ENCODE measurements around the gene VAV3.

VAV3 gene

DNA sequence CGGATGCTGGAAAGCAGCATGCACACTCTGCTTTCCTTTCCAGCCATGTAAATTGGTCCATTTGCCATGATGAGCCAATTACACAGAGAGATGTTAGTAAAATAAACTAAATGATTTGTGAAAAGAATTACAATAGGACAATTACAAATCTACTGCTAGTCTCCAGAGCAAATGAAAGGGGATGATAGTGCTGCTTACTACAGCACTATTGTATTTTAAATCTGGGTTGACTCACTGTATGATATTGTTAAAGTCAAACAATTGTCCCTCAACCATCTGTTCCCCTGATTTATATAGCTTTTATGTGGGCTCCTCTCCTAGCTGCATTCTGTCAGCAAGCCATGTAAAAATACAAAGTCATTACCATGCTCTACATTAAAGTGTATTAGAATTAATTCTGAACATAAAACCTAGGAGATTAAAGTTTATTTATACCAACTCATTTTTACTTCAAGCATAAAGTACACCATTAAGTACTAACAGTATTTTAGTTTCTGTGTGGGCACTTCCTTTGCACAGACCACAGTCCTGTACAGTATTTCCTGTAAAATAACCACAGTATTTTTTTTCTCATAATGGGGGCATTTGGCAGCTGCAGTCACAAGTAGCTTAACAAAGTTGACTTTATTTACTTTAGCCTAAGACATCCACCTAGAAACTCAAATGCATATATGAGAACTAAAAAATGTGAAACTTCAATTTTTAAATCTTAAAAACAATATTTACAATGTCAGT, 135.8 kb downstream of the VAV3 start:
- no peaks in the 10 kb centered on the region for H3K9me3 Mint-ChIP-seq
- ATAC-seq (peak; percentile 73), DNase-seq (ENCODE audit: low spot score in 2 of 2) (no peak)
- H3K36me3 Mint-ChIP-seq: no peaks in the 10 kb centered on the region
- H3K4me1 Mint-ChIP-seq: peaks cover 56% of the 10 kb centered on the region
- peak overlapping the region; percentile 63 for H3K27ac Mint-ChIP-seq
- H3K4me3 Mint-ChIP-seq: peak overlapping the region; percentile 24

DNA sequence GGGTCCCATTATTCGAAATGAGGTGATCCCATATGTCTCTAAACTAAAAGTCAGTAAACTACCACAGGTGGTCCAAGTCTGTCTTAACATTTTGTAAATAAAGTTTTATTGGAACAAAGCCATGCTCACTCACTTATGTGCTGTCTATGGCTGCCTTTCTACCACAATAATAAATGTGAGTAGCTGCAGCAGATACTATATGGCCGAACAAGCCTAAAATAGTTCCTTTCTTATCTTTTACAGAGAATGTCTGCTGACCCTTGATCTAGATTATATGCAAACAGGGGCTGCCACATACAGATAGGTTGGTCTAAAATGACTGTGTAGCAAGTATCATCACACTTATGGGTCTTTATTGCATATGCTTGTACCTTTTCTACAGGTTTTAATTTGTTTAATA, 140.0 kb downstream of the VAV3 start:
- no peak for DNase-seq (ENCODE audit: low spot score in 2 of 2)
- ATAC-seq: no peak
- H3K4me3 Mint-ChIP-seq: no peak overlapping the region
- H3K27ac Mint-ChIP-seq: no peak overlapping the region
- peaks cover 20% of the 10 kb centered on the region for H3K9me3 Mint-ChIP-seq
- peaks cover 14% of the 10 kb centered on the region for H3K36me3 Mint-ChIP-seq
- H3K4me1 Mint-ChIP-seq: peaks cover 53% of the 10 kb centered on the region

DNA sequence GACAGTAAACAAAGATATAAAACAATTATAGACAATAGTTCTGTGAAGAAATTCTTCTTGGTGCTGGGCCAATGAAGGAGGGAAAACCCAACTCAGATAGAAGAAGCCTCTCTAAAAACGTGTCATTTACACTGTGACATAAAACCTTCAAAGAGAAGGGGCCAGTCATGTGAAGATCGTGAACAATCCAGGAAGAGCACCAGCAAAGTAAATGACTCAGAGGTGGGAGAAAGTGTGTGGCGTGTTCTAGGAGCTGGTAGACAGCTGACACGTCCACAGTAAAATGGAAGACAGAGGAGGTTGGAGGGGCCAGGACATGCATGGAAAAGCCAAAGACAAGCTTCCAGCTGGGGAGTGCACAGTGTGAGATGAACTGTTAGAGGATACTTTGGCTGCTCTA, 143.6 kb downstream of the VAV3 start:
- H3K9me3 Mint-ChIP-seq: peaks cover 20% of the 10 kb centered on the region
- DNase-seq (ENCODE audit: low spot score in 2 of 2) (no peak), ATAC-seq (peak; percentile 98)
- H3K27ac Mint-ChIP-seq: peak overlapping the region; percentile 62
- peaks cover 45% of the 10 kb centered on the region for H3K4me1 Mint-ChIP-seq
- H3K36me3 Mint-ChIP-seq: peaks cover 14% of the 10 kb centered on the region
- peak overlapping the region; percentile 22 for H3K4me3 Mint-ChIP-seq

DNA sequence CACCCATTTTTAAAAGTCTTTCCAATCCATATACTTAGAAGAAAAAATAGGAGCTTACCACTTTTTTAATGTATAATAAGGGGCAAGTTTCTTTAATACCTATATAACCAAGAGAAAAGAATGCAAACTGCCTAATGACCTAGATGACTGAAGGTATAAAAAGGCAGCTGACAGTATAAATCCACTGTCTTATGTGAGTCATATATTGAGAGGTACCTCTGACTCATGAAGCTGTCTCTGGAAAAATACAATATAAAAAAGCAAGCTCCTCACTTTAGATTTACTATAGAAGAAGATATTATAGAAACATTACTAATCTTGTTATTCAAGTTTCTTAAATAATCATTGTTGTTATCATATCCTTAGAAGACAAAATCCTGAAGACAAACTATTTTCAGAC, 144.2 kb downstream of the VAV3 start:
- no peak for DNase-seq (ENCODE audit: low spot score in 2 of 2)
- peak overlapping the region; percentile 62 for H3K27ac Mint-ChIP-seq
- H3K4me3 Mint-ChIP-seq: peak overlapping the region; percentile 22

DNA sequence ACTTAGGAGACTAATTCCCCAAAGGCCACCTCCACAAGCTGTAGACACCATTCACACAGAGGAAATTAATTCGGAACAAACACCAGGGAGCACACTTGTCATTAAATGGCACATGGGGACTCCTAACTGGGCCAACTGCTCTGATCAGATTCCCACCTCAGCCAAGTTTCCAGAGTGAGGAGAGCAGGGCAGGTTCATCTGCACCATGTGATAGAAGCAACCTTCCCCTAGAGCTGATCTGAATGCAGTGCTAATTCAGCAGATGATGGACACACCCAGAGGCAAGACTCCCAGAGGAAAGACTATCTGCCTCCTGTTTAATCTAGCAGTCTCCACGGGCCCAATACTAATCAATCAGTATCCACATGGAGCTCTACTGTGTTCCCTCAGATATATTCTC, 147.0 kb downstream of the VAV3 start:
- no peak overlapping the region for H3K27ac Mint-ChIP-seq
- no peak for DNase-seq (ENCODE audit: low spot score in 2 of 2)
- H3K4me1 Mint-ChIP-seq: peaks cover 40% of the 10 kb centered on the region
- ATAC-seq: no peak
- H3K36me3 Mint-ChIP-seq: peaks cover 14% of the 10 kb centered on the region
- H3K4me3 Mint-ChIP-seq: no peak overlapping the region
- peaks cover 10% of the 10 kb centered on the region for H3K9me3 Mint-ChIP-seq

More for the DNA sequence above, 144.2 kb downstream of the VAV3 start:
- H3K4me1 Mint-ChIP-seq: peaks cover 44% of the 10 kb centered on the region
- peaks cover 14% of the 10 kb centered on the region for H3K36me3 Mint-ChIP-seq
- peaks cover 20% of the 10 kb centered on the region for H3K9me3 Mint-ChIP-seq
- peak; percentile 88 for ATAC-seq

DNA sequence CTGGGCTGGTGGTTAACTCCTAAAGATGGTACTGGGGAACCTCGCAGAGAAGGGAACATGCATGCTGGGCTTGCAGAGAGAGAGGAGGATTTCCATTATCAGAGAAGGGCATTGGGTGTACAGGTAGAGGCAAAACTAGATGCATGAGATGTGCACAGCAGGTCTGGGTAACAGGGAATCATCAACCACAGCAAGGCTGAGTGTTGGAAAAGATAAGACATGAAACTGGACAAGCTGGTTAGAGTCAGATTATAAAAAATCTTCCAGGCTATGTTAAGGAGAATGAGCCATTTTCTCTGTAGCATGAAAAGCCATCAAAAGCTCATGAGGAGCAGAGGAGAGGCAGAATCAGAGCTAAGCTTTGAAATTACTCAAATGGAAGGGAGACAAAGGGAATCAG, 147.8 kb downstream of the VAV3 start:
- Mint-ChIP-seq H3K4me3 (no peak overlapping the region), H3K4me1 (peaks cover 39% of the 10 kb centered on the region), H3K9me3 (peaks cover 7% of the 10 kb centered on the region), H3K36me3 (peaks cover 14% of the 10 kb centered on the region), H3K27ac (no peak overlapping the region)
- no peak for ATAC-seq
- no peak for DNase-seq (ENCODE audit: low spot score in 2 of 2)

DNA sequence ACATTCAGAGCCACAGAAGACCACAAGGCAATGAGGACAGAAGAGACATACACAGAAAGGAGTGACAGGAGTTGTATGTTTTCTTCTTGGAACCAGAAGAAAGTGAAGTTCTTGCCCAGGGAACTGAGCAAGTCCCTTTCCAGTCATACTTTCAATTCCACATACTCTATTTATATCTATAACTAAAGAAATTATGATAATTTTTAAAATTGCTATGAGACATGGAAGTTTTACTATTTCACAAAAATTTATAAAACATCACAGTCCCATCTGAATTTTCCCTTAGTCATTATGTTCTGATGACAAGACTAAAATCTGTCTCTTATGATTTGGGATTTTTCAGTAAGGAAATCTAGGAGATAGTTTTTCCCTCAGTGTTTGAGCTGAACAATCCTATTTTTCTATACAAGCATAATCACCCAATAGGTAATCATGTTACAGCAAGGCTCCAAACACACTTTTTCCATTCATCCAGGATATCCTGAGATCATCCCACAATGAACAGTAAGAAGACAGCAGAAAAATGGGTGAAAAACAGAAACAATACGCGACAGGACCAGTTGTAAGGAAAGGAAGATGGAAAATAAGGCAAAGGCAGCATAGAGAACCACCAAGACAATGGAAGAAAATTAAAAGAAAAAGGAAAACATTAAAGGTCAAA, 154.6 kb downstream of the VAV3 start:
- DNase-seq (ENCODE audit: low spot score in 2 of 2) (no peak), ATAC-seq (no peak)
- Mint-ChIP-seq H3K36me3 (no peaks in the 10 kb centered on the region), H3K9me3 (no peaks in the 10 kb centered on the region), H3K27ac (no peak overlapping the region), H3K4me1 (peaks cover 16% of the 10 kb centered on the region), H3K4me3 (no peak overlapping the region)

DNA sequence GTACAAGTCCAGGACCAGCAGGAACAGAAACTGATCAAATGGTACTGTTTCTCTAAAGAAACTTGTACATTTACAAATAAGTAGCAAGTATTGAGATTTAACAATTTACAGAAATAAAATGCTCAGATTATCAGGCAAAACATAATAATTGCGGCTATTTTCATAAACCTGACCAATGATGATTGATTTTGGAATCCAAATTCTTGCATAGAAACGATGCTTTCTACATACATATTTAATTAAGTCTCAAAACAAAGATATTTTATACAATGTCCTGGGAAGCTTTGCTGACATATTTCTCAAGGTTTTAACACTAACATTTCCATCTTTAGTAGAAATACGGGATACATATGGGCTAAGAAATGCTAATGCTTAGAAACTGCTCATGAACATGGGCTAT, 157.1 kb downstream of the VAV3 start:
- Mint-ChIP-seq H3K9me3 (no peaks in the 10 kb centered on the region), H3K4me3 (no peak overlapping the region), H3K27ac (no peak overlapping the region), H3K36me3 (no peaks in the 10 kb centered on the region), H3K4me1 (peaks cover 37% of the 10 kb centered on the region)
- DNase-seq (ENCODE audit: low spot score in 2 of 2) (no peak), ATAC-seq (no peak)

DNA sequence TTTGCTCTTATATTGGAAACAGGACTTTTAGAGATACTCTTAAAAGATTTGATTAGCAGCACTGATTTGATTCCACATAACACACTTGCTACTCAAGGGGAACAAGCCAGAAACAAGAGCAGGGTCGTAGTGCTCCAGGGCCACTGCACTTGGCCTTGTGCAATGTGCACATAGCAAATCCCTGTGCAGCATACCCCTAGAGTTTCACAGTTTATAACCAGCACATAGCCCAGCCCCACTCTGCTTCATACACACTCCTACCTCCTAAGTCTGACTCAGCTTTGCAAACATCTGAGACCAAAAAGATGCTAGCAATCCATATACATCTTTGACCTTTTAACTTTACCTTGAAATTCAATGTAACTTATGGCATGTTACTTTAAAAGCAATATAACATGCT, 157.6 kb downstream of the VAV3 start:
- no peak for DNase-seq (ENCODE audit: low spot score in 2 of 2)
- no peaks in the 10 kb centered on the region for H3K9me3 Mint-ChIP-seq
- H3K4me3 Mint-ChIP-seq: no peak overlapping the region
- no peaks in the 10 kb centered on the region for H3K36me3 Mint-ChIP-seq
- no peak for ATAC-seq
- H3K27ac Mint-ChIP-seq: no peak overlapping the region
- H3K4me1 Mint-ChIP-seq: peaks cover 42% of the 10 kb centered on the region

DNA sequence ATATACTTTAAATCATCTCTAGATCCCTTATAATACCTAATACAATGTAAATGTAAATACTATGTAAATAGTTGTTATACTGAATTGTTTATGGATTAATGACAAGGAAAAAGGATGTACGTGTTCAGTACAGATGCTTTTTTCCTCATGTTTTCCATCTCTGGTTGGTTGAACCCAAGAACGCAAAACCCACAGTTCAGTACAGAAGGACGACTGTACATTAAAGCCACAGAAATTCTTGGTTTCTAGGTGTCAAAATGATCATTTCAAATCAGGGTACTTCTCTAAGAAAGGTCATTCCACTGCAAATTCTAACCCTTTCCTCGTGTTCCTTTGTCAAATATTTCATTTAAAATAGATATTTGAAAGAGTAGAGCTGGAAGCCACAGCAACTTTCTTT, 158.1 kb downstream of the VAV3 start:
- DNase-seq (ENCODE audit: low spot score in 2 of 2): no peak
- Mint-ChIP-seq H3K4me1 (peaks cover 43% of the 10 kb centered on the region), H3K36me3 (no peaks in the 10 kb centered on the region), H3K9me3 (no peaks in the 10 kb centered on the region), H3K4me3 (no peak overlapping the region), H3K27ac (no peak overlapping the region)
- ATAC-seq: no peak

DNA sequence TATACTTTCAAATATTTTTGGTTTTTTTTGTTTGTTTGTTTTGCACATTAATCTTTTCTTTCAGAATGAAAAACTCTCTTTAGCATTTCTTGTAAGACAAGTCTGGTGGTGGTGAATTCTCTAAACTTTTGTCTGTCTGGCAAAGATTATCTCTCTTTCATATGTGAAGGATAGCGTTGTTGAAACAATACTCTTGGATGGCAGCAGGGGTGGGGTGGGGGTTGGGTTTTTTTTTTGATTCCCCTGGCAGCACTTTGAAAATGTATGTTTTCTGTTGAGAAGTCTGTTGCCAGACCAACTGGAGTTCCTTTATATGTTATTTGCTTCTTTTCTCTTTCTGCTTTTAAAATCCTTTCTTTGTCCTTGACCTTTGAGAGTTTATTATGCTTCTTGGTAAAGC, 160.2 kb downstream of the VAV3 start:
- ATAC-seq (no peak), DNase-seq (ENCODE audit: low spot score in 2 of 2) (no peak)
- peak overlapping the region; percentile 3 for H3K4me3 Mint-ChIP-seq
- H3K36me3 Mint-ChIP-seq: no peaks in the 10 kb centered on the region
- H3K4me1 Mint-ChIP-seq: peaks cover 37% of the 10 kb centered on the region
- H3K9me3 Mint-ChIP-seq: no peaks in the 10 kb centered on the region
- peak overlapping the region; percentile 27 for H3K27ac Mint-ChIP-seq

DNA sequence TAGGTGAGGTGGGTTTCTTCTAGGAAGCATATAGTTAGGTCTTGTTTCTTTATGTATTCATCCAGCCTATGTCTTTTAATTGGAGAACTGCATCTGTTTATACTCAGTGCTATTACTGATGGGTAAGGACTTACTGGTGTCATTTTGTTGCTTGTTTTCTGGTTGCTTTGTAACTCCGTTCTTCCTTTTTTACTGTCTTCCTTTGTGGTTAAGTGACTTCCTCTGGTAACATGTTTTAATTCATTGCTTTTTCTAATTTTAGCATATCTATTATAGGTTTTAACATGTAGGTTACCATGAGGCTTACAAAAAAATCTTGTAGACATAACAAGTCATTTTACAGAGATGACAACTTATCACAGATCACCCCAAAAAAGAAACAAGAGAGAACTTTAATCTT, 160.8 kb downstream of the VAV3 start:
- Mint-ChIP-seq H3K4me1 (peaks cover 37% of the 10 kb centered on the region), H3K27ac (peak overlapping the region; percentile 27)

DNA sequence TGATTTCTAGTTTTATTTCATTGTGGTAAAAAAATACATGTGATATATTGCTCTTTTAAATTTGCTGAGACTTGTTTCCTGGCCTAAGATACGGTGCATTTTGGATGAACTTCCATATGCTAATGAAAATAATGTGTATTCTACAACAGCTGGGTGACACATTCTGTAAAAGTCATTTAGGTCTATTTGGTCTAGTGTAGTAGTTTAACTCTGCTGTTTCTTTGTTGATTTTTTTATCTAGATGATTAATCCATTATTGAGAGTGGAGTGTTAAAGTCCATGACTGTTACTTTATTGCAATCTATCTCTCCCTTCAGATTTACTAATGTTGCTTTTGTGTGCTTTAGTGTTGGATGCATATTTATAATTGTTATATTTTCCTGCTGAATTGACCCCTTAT, 161.4 kb downstream of the VAV3 start:
- Mint-ChIP-seq H3K9me3 (no peaks in the 10 kb centered on the region), H3K36me3 (no peaks in the 10 kb centered on the region), H3K27ac (peak overlapping the region; percentile 32), H3K4me1 (peaks cover 37% of the 10 kb centered on the region), H3K4me3 (no peak overlapping the region)
- DNase-seq (ENCODE audit: low spot score in 2 of 2) (no peak), ATAC-seq (peak; percentile 74)

More for the DNA sequence above, 160.8 kb downstream of the VAV3 start:
- Mint-ChIP-seq H3K4me3 (peak overlapping the region; percentile 3), H3K36me3 (no peaks in the 10 kb centered on the region), H3K9me3 (no peaks in the 10 kb centered on the region)
- ATAC-seq: peak; percentile 80
- no peak for DNase-seq (ENCODE audit: low spot score in 2 of 2)

DNA sequence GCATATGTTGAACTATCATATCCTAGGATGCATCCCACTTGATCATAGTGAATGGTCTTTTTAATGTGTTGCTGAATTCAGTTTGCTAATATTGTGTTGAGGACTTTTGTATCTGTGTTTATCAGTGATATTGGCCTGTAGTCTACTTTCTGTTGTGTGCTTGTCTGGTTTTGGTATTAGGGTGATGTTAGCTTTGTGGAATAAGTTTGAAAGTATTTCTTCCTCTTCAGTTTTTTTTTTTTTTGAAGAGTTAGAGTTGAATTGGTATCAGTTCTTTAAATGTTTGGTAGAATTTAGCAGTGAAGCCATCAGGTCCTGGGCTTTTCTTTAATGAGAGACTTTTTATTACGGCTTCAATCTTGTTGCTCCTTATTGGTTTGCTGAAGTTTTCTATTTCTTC, 162.3 kb downstream of the VAV3 start:
- no peak for DNase-seq (ENCODE audit: low spot score in 2 of 2)
- Mint-ChIP-seq H3K36me3 (no peaks in the 10 kb centered on the region), H3K4me1 (peaks cover 37% of the 10 kb centered on the region), H3K27ac (no peak overlapping the region), H3K4me3 (no peak overlapping the region), H3K9me3 (no peaks in the 10 kb centered on the region)
- ATAC-seq: no peak

DNA sequence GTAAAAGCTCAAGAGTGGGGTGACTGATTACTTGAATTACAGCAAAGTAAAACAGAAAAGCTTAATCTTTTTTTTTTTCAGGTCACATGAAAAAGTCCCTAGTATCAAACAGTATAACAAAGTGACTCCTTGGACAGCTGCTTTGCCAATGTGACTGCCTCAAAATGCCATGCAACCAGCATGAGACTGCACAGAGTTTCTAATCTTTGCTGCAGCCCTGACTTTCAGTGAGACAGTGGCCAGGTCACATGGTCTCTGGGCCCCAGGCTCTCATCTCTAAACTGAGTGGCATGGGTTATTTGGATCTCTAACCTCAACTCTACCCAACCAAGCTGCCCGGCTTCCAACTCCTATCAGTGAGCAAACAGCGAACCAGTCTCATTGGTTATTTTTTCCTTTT, 169.0 kb downstream of the VAV3 start:
- Mint-ChIP-seq H3K36me3 (no peaks in the 10 kb centered on the region), H3K4me1 (peaks cover 26% of the 10 kb centered on the region), H3K9me3 (no peaks in the 10 kb centered on the region), H3K27ac (peak overlapping the region; percentile 4), H3K4me3 (no peak overlapping the region)
- no peak for DNase-seq (ENCODE audit: low spot score in 2 of 2)
- ATAC-seq: peak; percentile 73

DNA sequence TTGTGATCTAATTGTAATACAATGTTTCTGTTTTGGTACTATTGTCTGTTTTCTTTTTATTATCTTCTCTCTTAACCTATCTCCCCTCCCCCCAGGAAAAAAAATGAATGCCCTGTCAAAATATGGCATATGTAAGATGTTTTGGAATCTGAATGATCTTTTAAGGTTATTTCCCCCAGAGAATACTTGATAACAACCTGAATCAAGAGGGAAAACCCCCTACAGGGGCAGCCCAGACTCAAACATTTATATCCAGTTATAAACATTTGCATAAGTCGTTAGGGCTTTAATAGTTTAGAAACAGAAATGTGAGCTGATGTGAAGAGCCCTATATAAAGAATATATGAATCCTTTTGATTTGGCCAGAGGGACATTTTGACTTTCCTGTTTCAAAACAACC, 169.5 kb downstream of the VAV3 start:
- Mint-ChIP-seq H3K27ac (peak overlapping the region; percentile 4), H3K4me1 (peaks cover 29% of the 10 kb centered on the region), H3K36me3 (no peaks in the 10 kb centered on the region), H3K9me3 (no peaks in the 10 kb centered on the region), H3K4me3 (no peak overlapping the region)
- ATAC-seq (no peak), DNase-seq (ENCODE audit: low spot score in 2 of 2) (no peak)
